Activated naive CD4-positive, alpha-beta T cell treated with anti-CD3 and anti-CD28 coated beads, Interleukin-2, amount 10 ng/mL, durations not matched to agents 7 days and 5 days (primary cell): ENCODE data around the gene PRR35.

Experiments
- CTCF ChIA-PET: fragments of 350-600 bp; sonication (Branson Sonifier 250); formaldehyde crosslinking; loops from one replicate; lab custom pipeline; 2021; ENCODE audit warnings: antibody characterized with exemption; lab: Charles Lee
- DNase-seq: peaks from one replicate; pipeline ENCODE4 v3.0.0-alpha.2; 2020
- H3K27ac Mint-ChIP-seq: one replicate; pipeline ENCODE4 v1.8.0; 2021; ENCODE audit warnings: mild to moderate bottlenecking, moderate library complexity, mixed read lengths
- H3K27me3 Mint-ChIP-seq: one replicate; pipeline ENCODE4 v1.8.0; 2021; ENCODE audit warnings: mild to moderate bottlenecking, mixed read lengths
- H3K36me3 Mint-ChIP-seq: one replicate; pipeline ENCODE4 v1.8.0; 2021; ENCODE audit warnings: mixed read lengths
- H3K4me1 Mint-ChIP-seq: one replicate; pipeline ENCODE4 v1.8.0; 2021; ENCODE audit warnings: mixed read lengths
- H3K4me3 Mint-ChIP-seq: one replicate; pipeline ENCODE4 v1.8.0; 2021; ENCODE audit warnings: mild to moderate bottlenecking, moderate library complexity, mixed read lengths
- H3K9me3 Mint-ChIP-seq: one replicate; pipeline ENCODE4 v1.8.0; 2021; ENCODE audit warnings: mixed read lengths

The PRR35 gene

DNA sequence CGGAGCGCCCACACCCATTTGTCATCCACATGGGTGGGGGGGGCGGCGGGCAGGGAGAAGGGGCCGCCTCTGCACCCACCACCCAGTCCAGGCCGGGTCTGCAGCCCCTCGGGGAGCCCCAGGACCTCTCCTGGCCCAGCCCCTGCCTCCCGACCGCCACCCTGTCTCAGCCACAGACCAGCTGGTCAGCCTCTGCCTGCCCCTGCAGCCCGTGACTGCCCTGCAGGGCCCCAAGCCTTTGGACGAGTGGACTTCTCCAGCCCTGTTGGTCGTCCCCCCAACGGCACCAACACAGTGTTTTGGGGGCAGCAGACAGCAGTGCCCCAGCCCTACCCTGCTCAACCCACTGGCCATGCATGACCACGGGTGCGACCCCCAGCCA, 1.2 kb downstream of the PRR35 start:
- Mint-ChIP-seq H3K4me1 (peaks cover under 1% of the 10 kb centered on the region), H3K9me3 (no peaks in the 10 kb centered on the region)

DNA sequence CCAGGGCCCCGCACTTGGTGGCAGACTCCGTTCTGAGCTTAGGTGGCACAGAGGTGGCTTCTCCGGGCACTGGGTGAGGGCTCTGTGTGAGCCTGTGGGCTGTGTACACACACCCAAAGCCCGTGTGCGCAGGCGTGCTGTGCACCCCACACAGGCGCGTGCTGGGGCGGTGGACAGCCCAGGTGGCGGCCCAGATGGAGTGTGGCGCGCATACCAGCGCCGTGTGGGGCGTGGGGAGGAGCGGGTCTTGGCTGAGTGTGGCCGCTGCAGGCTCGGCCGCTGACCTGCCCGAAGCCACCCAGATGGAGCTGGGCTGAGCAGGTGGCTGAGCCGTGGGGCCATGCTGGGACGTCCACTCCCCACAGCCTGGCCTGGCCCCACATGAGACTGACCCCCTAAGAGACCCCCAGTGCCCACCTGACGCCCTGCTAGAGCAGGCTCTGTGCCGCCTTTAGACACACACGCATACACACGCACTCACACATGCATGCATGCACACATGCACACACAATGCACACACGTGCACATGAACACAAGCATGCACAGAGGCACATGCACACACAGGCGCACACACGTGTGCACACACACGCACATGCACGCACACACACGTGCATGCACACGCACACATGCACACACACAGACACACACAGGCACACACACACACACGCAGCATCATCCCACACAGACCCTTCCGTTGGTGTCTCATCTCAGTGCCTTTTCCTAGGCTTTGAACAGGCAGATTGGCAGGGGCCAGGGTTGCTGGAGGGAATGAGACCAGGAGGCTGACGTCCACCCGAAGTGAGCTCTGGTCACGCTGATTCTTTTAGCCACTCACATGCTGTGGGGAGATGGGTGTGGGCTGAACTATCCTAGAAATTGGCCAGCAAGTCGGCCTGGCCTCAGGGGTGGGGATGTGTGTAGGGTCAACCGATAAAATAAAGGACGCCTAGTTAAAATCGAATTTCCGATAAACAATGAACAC, 2.1 kb downstream of the PRR35 start:
- Mint-ChIP-seq H3K36me3 (no peaks in the 10 kb centered on the region), H3K27ac (no peak overlapping the region), H3K4me3 (no peak overlapping the region), H3K9me3 (no peaks in the 10 kb centered on the region), H3K27me3 (peaks cover 51% of the 10 kb centered on the region), H3K4me1 (peaks cover 9% of the 10 kb centered on the region)
- no peak for DNase-seq
- CTCF ChIA-PET: no interaction called here

More for the DNA sequence above, 1.2 kb downstream of the PRR35 start:
- Mint-ChIP-seq H3K27ac (no peak overlapping the region), H3K36me3 (no peaks in the 10 kb centered on the region), H3K4me3 (no peak overlapping the region), H3K27me3 (peaks cover 52% of the 10 kb centered on the region)
- no peak for DNase-seq
- CTCF ChIA-PET: no interaction called here

DNA sequence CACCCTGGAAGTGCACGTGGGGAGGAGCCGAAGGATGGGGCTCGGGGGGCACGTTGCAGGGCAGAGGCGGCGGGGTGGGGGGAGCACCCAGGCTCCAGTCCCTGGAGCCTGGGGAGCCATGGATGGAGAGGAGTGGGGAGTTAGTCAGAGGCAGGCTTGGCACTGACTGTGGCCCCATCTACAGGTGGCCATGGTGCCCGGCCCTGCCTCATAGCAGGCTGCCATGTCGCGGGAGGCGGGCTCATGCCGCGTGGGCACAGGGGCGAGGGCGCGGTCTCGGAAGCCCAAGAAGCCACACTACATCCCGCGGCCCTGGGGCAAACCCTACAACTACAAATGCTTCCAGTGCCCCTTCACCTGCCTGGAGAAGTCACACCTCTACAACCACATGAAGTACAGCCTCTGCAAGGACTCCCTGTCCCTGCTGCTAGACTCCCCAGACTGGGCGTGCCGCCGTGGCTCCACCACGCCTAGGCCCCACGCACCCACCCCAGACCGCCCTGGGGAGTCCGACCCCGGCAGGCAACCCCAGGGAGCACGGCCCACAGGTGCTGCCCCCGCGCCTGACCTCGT, 3.0 kb downstream of the PRR35 start:
- CTCF ChIA-PET: no interaction called here
- no peaks in the 10 kb centered on the region for H3K9me3 Mint-ChIP-seq
- peaks cover 9% of the 10 kb centered on the region for H3K4me1 Mint-ChIP-seq
- peaks cover 42% of the 10 kb centered on the region for H3K27me3 Mint-ChIP-seq
- DNase-seq: no peak
- no peak overlapping the region for H3K27ac Mint-ChIP-seq
- H3K4me3 Mint-ChIP-seq: no peak overlapping the region
- no peaks in the 10 kb centered on the region for H3K36me3 Mint-ChIP-seq

DNA sequence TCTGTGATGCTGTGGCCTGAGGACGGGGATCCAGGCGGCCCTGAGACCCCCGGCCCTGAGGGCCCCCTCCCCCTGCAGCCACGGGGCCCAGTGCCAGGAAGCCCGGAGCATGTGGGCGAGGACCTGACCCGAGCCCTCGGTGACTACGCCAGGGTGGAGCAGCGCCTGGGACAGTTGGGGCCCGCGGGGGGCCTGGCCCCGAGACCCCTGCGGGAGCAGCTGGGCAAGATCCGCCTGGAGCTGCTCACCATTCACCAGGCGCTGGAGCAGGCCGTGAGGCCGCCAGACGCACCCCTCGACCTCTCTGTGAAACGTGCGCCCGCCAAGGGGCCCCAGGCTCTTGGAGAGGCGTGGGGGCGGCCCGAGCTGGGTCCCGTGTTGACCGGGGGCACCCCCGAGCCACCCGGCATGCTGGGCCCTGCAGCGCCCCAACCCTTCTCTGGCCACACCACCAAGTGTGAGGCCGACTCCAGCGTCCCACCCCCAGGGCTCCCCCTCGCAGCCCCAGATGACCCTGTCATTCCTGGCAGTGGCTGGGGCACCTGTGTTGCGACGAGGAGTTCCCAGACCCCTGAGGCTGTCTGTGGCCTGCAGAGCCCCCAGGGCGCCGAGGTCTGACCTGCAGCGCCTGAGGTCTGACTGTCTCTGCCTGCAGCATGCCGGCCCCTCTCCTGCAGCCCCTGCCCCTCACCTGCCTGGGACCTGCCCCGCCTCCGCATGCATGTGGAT, 4.7 kb downstream of the PRR35 start:
- Mint-ChIP-seq H3K27ac (no peak overlapping the region), H3K4me1 (peaks cover 16% of the 10 kb centered on the region), H3K9me3 (no peaks in the 10 kb centered on the region), H3K4me3 (no peak overlapping the region), H3K36me3 (no peaks in the 10 kb centered on the region), H3K27me3 (peaks cover 26% of the 10 kb centered on the region)
- no peak for DNase-seq
- CTCF ChIA-PET: no interaction called here

DNA sequence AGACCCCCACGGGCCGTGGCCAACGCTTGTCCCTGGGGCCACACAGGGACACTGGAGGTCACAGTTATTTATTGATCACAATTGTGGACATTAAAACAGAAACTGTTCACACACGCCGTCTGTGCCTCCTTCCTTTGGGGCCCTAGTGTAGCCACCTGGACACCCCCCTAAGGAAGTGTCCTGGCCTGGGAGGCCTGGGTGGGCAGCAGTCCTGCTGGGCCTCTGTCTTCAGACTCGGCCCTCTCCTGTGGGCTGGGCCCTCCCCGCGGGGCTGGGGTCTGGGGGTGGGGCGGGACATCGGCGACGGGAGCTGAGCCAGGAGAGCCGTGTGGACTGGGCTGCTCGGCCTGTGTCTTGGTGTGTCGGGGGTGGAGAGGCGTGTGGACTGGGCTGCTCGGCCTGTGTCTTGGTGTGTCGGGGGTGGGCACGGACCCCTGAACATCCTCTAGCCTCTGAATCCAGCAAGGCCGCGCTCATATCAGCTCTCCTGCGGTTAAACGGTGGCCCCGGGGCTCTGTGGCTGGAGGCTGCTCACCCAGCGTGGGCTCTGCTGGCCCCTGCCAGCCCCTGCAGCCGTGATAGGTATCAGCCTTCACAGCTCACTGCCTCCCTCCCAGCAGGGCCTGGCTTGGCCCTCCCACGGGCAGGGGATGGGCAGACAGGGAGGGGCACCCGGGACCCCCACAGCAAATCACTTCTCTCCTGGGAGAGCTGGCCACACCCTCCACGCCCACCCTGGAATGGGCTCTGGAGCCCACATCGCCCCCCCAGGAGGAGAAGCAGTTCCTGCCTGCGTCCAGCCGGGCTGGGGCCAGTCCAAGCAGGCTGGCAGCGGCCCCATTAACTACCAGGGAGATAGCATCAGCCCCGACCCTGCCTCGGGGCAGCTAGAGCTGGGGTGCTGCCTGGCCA, 5.5 kb downstream of the PRR35 start:
- H3K27ac Mint-ChIP-seq: no peak overlapping the region
- no peaks in the 10 kb centered on the region for H3K9me3 Mint-ChIP-seq
- H3K36me3 Mint-ChIP-seq: no peaks in the 10 kb centered on the region
- H3K27me3 Mint-ChIP-seq: peaks cover 26% of the 10 kb centered on the region
- CTCF ChIA-PET: interaction anchor here (1.4 kb wide), 1 partner anchor 11 kb away, joined by 3 read pairs; no protein-coding TSS in a partner anchor
- H3K4me1 Mint-ChIP-seq: peaks cover 18% of the 10 kb centered on the region
- no peak overlapping the region for H3K4me3 Mint-ChIP-seq
- no peak for DNase-seq

DNA sequence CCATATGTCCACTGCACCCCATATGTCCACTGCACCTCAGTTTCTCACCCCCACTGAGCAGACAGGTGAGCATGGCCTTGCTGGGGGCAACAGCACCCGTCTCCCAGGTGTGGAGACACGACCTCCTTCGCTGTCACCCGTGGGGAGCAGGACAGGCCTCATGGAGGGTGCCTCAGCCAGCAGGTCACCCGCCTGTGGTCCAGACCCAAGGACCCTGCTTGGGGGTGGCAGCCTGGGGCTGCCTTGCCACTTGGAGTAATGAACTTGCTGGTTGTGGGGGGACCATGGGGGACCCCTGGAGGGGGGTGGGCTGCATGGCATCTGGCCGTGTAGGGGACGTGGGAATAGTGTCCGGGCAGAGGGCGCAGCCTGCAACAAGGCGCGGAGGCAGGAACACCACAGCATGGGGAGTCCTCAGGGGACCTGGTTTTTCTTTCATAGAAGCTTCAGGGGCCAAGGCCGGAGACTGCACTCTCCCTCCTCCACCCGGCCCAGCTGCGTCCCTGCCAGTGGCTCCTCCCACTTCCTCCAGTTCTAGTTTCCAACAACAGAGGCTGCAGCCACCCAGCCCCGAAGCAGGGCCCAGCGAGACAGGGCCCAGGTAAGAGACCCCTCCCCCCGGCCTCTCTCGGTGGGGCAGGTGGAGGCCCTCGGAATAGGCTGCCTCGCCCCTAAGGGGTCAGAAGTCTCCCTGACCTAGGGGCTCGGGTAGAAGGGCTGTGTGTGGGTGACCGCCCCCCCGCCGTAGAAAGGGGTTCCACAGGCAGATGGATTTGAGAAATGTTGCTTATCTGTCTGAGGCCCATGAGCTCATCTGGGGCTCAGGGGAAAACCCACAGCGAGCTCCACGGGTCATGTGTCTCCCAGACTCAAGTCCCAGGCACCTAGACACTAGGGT, 6.5 kb downstream of the PRR35 start, which contains the start of gene NHLRC4:
Gene NHLRC4, plus strand, starts transcription at position 531 of the 898 bp plus-strand sequence. CDS start 1,043 bp downstream, outside the sequence.
- DNase-seq: peak; percentile 83
- peak within 1 kb of the TSS; percentile 60 for H3K4me3 Mint-ChIP-seq
- H3K27me3 Mint-ChIP-seq: peaks cover 16% of the 10 kb centered on the region
- peaks cover 28% of the 10 kb centered on the region for H3K4me1 Mint-ChIP-seq
- peak within 1 kb of the TSS; percentile 86 for H3K27ac Mint-ChIP-seq
- no peaks in the 10 kb centered on the region for H3K9me3 Mint-ChIP-seq
- H3K36me3 Mint-ChIP-seq: no peaks in the 10 kb centered on the region
- CTCF ChIA-PET: interaction anchor here (1.0 to 1.4 kb wide), 2 partner anchors 10 to 40 kb away, joined by 3 to 4 read pairs; partner anchors contain the start of gene CAPN15

DNA sequence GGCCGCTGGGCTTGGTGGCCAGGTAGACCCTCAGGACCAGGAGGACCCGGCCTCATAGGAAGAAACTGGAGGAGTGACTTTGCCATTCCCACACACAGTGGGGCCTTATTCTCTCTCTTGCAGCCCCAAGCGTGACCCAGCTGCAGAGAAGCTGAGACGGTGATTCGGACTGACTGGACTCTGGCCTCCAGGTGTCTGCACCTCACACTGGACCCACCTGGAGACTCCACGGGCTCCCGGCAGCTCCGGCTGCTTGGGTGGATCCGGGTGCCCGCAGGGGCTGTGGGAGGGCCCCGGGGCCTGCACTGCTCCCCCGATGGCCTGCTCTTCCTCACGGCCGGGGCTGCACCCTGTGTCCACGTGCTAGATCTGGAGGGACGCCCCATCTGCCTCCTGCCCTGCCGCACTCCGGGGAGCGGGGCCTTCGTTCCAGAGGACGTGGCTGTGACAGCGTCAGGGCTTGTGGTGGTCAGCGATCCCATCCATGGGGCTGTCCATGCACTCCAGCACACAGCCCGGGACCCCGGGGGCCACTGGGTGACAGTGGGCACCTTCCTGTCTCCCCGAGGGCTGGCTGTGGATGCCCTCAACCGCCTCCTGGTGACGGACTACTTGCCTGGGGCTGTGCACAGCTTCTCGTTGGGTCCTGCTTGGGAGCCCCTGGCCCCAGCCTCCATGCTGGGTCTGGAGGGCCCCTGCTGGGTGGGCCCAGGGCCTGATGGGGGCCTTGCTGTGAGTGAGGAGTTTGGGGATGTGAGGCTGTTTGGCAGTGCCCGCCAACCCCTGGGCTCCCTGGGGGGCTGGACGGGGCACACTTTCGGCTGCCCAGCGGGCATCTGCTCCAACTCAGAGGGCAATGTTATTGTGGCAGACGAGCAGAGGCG, 7.4 kb downstream of the PRR35 start:
- Mint-ChIP-seq H3K9me3 (no peaks in the 10 kb centered on the region), H3K4me3 (peak overlapping the region; percentile 60), H3K27me3 (peaks cover 7% of the 10 kb centered on the region), H3K36me3 (no peaks in the 10 kb centered on the region), H3K4me1 (peaks cover 31% of the 10 kb centered on the region), H3K27ac (peak overlapping the region; percentile 86)
- CTCF ChIA-PET: interaction anchor here (0.6 to 1.0 kb wide), 3 partner anchors 41 to 1044 kb away, joined by 3 to 4 read pairs (median 3); partner anchors contain the start of gene CAPN15
- no peak for DNase-seq

DNA sequence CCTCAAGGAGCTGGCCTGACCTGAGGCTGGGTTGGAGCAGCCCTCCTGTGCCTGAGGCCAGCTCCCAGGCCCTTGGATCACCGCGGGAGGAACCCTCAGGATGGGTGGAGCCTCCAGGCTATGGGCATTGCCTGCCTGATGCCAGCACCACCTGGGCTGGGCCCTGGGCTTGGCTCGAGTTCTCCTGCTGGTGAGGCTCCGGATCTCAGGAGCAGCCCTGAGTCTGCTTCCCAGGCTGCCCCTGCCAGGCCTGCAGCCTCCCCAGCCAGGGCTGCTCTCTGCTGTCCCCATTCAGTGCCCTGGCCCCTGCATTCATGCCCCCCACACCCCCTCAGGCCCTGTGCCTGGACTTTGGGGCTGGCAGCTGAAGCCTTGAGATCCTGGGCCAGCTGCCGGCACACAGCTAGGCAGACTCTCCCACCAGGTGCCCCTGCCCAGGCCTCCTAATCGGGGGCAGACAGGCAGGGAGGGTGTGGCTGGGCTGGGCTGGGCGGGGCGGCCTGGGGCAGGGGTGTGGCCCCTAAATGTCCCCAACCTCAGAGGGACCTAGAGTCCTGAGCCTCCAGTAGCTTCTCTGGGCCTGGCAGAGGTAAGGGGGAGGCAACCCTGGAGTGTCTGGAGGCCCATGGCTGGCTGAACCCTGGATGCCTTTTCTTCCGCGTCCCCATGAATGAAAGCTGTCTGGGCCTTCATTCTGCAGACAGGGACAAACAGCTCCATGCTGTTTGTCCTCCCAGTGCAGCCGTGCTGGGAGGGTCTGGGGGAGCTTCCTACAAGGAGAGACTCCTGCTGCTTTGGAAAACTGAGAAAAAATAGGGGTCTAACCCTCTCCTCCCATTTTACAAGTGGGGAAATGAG, 8.4 kb downstream of the PRR35 start:
- no peaks in the 10 kb centered on the region for H3K9me3 Mint-ChIP-seq
- H3K27me3 Mint-ChIP-seq: no peaks in the 10 kb centered on the region
- peak overlapping the region; percentile 84 for H3K4me3 Mint-ChIP-seq
- CTCF ChIA-PET: interaction anchor here (0.6 kb wide), 2 partner anchors 481 to 1043 kb away, joined by 3 read pairs; no protein-coding TSS in a partner anchor
- H3K36me3 Mint-ChIP-seq: no peaks in the 10 kb centered on the region
- no peak for DNase-seq
- peaks cover 31% of the 10 kb centered on the region for H3K4me1 Mint-ChIP-seq
- H3K27ac Mint-ChIP-seq: peak overlapping the region; percentile 88

DNA sequence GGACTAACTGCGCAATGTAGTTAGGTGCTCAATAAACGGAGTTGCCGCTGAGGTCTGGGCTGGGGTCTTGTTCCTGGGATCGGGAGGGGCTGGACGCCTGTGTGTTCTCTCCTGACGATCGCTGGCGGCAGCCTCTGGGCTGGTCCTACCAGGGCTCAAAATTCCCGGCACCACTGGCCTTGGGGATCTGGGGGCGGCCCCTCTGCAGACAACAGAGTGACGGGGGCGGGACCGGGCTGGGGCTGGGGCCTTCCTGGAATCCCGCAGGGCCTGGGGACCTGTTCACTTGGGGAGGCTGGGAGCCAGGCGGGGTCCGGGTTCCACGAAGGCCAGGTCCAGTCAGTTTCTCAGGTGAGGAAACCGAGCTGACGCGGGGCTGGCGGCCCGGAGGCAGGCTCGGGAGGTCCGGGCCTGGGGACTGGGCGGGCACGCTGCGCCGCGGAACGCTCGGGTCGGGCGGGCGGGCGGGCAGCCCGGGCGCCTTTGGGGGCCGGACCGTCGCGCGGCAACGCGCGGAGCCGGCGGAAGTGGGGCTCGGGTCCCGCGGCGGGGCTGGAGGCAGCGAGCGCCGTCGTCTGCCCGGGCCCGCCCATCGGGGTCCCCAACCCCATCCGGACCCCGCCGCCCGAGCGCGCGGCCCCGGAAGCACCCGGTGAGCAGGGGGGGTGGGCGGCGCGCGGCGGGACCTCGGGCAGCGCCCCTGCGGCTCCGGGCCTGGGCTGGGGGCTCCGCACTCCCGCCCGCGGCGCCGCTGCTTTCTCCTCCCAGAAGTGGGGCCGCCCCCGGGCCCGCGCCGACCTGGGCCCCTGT, 9.5 kb downstream of the PRR35 start, which contains the start of gene PIGQ:
Gene PIGQ, plus strand, starts transcription at position 524 of the 810 bp plus-strand sequence. CDS start 4,107 bp downstream, outside the sequence.
- no peaks in the 10 kb centered on the region for H3K36me3 Mint-ChIP-seq
- H3K27ac Mint-ChIP-seq: peak within 1 kb of the TSS; percentile 88
- H3K4me3 Mint-ChIP-seq: peak within 1 kb of the TSS; percentile 84
- peaks cover 31% of the 10 kb centered on the region for H3K4me1 Mint-ChIP-seq
- H3K9me3 Mint-ChIP-seq: no peaks in the 10 kb centered on the region
- H3K27me3 Mint-ChIP-seq: no peaks in the 10 kb centered on the region
- peak; percentile 75 for DNase-seq
- CTCF ChIA-PET: no interaction called here

DNA sequence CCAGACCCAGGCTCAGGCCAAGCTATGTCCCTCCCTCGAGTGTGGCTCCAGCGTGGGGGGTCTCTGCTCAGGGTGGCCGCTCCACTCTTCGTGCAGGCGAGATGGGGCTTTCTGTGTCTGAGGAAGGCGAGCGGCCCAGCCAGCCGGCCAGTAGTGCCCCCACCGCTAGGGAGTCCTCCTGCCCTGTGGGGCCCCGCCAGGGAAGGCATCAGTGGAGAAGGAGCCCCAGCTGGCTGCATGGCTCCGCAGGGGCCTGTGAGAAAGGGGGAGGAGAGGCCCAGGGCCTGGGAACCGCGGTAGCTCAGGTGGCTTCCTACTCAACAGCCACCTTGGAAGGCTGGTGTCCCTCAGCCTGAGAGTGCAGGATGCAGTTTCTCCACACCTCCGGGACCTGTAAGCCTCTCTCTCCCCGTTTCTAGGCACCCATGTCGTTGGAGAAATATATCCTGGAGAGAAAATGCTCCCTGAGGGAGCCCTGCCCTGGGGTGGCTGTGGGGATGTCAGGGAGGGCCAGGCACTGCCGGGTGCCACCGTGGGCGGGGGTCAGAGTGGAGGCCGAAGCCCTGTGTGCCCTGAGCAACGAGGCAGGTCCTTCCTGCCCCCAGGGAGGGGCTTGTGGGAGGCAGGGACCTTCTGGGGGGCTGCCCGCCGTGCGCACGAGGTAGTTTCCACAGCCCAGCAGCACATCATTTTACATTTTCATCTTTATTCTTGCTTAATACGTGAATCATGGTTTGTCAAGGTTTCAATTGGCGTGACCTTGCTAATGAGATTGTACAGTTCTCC, 12.9 kb downstream of the PRR35 start:
- peaks cover 25% of the 10 kb centered on the region for H3K4me1 Mint-ChIP-seq
- no peaks in the 10 kb centered on the region for H3K36me3 Mint-ChIP-seq
- CTCF ChIA-PET: no interaction called here
- no peak overlapping the region for H3K27ac Mint-ChIP-seq
- DNase-seq: no peak
- H3K27me3 Mint-ChIP-seq: no peaks in the 10 kb centered on the region
- no peaks in the 10 kb centered on the region for H3K9me3 Mint-ChIP-seq
- H3K4me3 Mint-ChIP-seq: no peak overlapping the region
